Loucy (cell line): Measurements from ENCODE around the gene TET1.
"Not testable (repeated sequence)": the region's sequence is repeated elsewhere in the genome, so short reads cannot be mapped to it uniquely, and the experiment has no call there.

ENCODE experiments used
- H2AFZ ChIP-seq: fragments of 200-600 bp; sonication (generic); 2 replicates; pipeline ENCODE4 v1.6.0; 2016; ENCODE audit warnings: antibody characterized with exemption, mild to moderate bottlenecking, low read length, moderate library complexity
- H3F3A ChIP-seq: fragments of 200-600 bp; 2 replicates; pipeline ENCODE4 v1.6.0; 2016; ENCODE audit warnings: antibody characterized with exemption, low read depth, mild to moderate bottlenecking
- H3K27me3 ChIP-seq: fragments of 200-600 bp; sonication (generic); 2 replicates; pipeline ENCODE4 v1.6.1; 2014; ENCODE audit warnings: low read length, mild to moderate bottlenecking; ENCODE audit not compliant: insufficient read depth, poor library complexity, severe bottlenecking
- H3K36me3 ChIP-seq: fragments of 200-600 bp; sonication (generic); 2 replicates; pipeline ENCODE4 v1.6.1; 2016; ENCODE audit warnings: low read length; ENCODE audit not compliant: insufficient read depth
- H3K4me1 ChIP-seq: fragments of 200-600 bp; sonication (generic); 2 replicates; pipeline ENCODE4 v1.5.1; 2014; ENCODE audit warnings: low read length, mild to moderate bottlenecking; ENCODE audit not compliant: insufficient read depth, poor library complexity, severe bottlenecking
- H3K4me2 ChIP-seq: fragments of 200-600 bp; sonication (generic); 2 replicates; pipeline ENCODE4 v1.6.0; 2014; ENCODE audit warnings: antibody characterized with exemption, low read length, low read depth, mild to moderate bottlenecking; ENCODE audit not compliant: poor library complexity, severe bottlenecking
- H3K4me3 ChIP-seq: fragments of 200-600 bp; sonication (generic); 2 replicates; pipeline ENCODE4 v1.5.1; 2014; ENCODE audit warnings: low read length, mild to moderate bottlenecking, mixed read lengths; ENCODE audit not compliant: poor library complexity, severe bottlenecking
- H3K79me2 ChIP-seq: fragments of 200-600 bp; sonication (generic); 2 replicates; pipeline ENCODE4 v1.6.1; 2014; ENCODE audit warnings: low read length; ENCODE audit not compliant: insufficient read depth
- H3K9ac ChIP-seq: fragments of 200-600 bp; sonication (generic); 2 replicates; pipeline ENCODE4 v1.6.0; 2014; ENCODE audit warnings: mild to moderate bottlenecking, low read depth, low read length, moderate library complexity; ENCODE audit not compliant: poor library complexity, severe bottlenecking
- H3K9me2 ChIP-seq: fragments of 200-600 bp; sonication (generic); replicated peaks from 2 replicates; pipeline ENCODE4 v1.6.1; 2016; ENCODE audit warnings: low read depth, low read length, mixed read lengths
- H3K9me3 ChIP-seq: fragments of 200-600 bp; sonication (generic); 2 replicates; pipeline ENCODE4 v1.6.1; 2014; ENCODE audit warnings: mild to moderate bottlenecking, antibody characterized with exemption, low read length, low read depth; ENCODE audit not compliant: insufficient read depth
- H4K20me1 ChIP-seq: fragments of 200-600 bp; sonication (generic); 2 replicates; pipeline ENCODE4 v1.6.0; 2014; ENCODE audit warnings: antibody characterized with exemption, low read length, mild to moderate bottlenecking; ENCODE audit not compliant: insufficient read depth, poor library complexity, severe bottlenecking
- CTCF ChIP-seq: fragments of 200-600 bp; sonication (generic); conservative IDR thresholded peaks from 2 replicates; pipeline ENCODE4 v1.5.1; 2014; ENCODE audit warnings: mild to moderate bottlenecking, antibody characterized with exemption, low read length
- EZH2phosphoT487 ChIP-seq: fragments of 200-600 bp; IDR thresholded peaks from 2 replicates; pipeline ENCODE4 v1.6.1; 2018; ENCODE audit warnings: antibody characterized with exemption, mild to moderate bottlenecking, moderate library complexity, borderline replicate concordance

Gene TET1

DNA sequence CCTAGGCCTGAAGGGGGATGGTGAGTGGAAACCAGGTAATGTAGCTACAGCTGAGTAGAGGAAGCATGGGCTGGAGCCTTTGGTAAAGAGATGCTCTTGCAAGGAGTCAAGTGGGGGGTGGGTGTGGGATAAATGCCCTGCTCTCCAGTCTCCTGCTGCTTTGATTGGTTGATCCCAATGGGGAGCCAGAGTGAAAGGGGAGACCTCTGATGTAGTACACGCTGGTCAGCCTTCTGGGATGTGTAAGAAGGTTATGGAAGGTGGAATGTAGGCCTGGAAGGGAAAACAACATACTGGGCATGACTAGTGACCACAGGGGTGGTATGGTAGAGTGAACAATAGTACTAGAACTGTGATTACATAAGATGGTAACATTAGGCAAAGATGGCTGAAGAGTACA lies 44.3 kb downstream of the TET1 start:
- H3K27me3 ChIP-seq: no peaks in the 10 kb centered on the region
- H3K79me2 ChIP-seq: peaks cover 59% of the 10 kb centered on the region
- peaks cover 2% of the 10 kb centered on the region for H4K20me1 ChIP-seq
- peak overlapping the region; percentile 99 for H3K4me2 ChIP-seq
- H3K36me3 ChIP-seq: no peaks in the 10 kb centered on the region
- H3K4me3 ChIP-seq: peak overlapping the region; percentile 19
- H3K9me3 ChIP-seq: no peaks in the 10 kb centered on the region
- H3K4me1 ChIP-seq: peaks cover 45% of the 10 kb centered on the region
- no peak overlapping the region for H2AFZ ChIP-seq
- no peaks in the 10 kb centered on the region for H3K9me2 ChIP-seq
- TF ChIP-seq CTCF (no peak), EZH2phosphoT487 (no peak)
- H3K9ac ChIP-seq: no peak overlapping the region
- no peaks in the 10 kb centered on the region for H3F3A ChIP-seq

DNA sequence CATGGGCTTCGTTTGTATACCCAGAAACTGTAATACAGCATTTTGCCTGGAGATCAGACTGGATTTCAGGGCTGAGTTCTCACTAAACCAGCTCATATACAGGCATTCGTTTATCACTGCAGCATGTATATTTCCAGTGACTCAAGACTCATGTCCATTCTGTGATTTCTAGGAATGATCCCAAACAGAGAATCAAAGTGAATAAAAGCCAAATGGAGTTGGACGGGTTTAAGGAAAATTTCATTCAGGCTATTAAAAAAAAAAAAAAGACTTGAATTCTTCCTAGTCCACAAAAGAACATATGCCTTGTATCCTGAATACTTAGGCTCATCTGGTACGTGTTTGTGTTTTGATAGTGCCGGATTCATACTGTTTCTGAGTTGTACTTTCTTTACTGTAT lies 46.8 kb downstream of the TET1 start:
- H3K9ac ChIP-seq: no peak overlapping the region
- H3K4me1 ChIP-seq: peaks cover 25% of the 10 kb centered on the region
- no peak overlapping the region for H3K4me2 ChIP-seq
- H3K4me3 ChIP-seq: no peak overlapping the region
- no peaks in the 10 kb centered on the region for H3K9me3 ChIP-seq
- no peaks in the 10 kb centered on the region for H3K36me3 ChIP-seq
- peaks cover 62% of the 10 kb centered on the region for H3K79me2 ChIP-seq
- peaks cover 2% of the 10 kb centered on the region for H4K20me1 ChIP-seq
- no peaks in the 10 kb centered on the region for H3F3A ChIP-seq
- no peak overlapping the region for H2AFZ ChIP-seq
- TF ChIP-seq EZH2phosphoT487 (no peak), CTCF (no peak)
- H3K27me3 ChIP-seq: no peaks in the 10 kb centered on the region
- no peaks in the 10 kb centered on the region for H3K9me2 ChIP-seq

- H2AFZ ChIP-seq, H3K9me3 ChIP-seq, H3K4me2 ChIP-seq, H3K27me3 ChIP-seq, H3K9me2 ChIP-seq, H3K9ac ChIP-seq, H3K36me3 ChIP-seq, H3K4me1 ChIP-seq, H4K20me1 ChIP-seq, H3K4me3 ChIP-seq, H3F3A ChIP-seq: not testable (repeated sequence)
- H3K79me2 ChIP-seq: peaks cover 39% of the 10 kb centered on the region
Measured at GRCh38 chr10:68610023-68610422, 49.9 kb downstream of the TET1 start.

DNA sequence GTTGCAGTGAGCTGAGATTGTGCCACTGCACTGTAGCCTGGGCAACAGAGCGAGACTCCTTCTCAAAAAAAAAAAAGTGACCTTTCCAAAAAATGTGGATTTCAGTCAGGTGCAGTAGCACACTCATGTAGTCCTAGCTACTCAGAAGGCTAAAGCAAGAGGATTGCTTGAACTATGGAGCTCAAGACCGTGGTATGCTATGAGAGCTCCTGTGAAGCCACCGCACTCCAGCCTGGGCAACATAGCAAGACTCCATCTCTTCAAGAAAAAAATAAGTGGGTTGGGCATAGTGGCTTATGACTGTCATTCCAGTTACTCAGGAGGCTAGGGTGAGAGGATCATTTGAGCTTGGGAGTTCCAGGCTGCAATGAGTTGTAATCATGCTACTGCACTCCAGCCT lies 51.1 kb downstream of the TET1 start:
- Histone ChIP-seq H3K9ac (no peak overlapping the region), H3K4me3 (no peak overlapping the region), H3K9me3 (no peaks in the 10 kb centered on the region), H3K36me3 (no peaks in the 10 kb centered on the region; the same call in 1 of the 2 replicates), H3K4me1 (no peaks in the 10 kb centered on the region), H3K27me3 (no peaks in the 10 kb centered on the region), H2AFZ (no peak overlapping the region), H3F3A (no peaks in the 10 kb centered on the region), H3K79me2 (peaks cover 31% of the 10 kb centered on the region; the same call in 1 of the 2 replicates), H4K20me1 (no peaks in the 10 kb centered on the region), H3K9me2 (no peaks in the 10 kb centered on the region), H3K4me2 (no peak overlapping the region)
- TF ChIP-seq EZH2phosphoT487: no peak
- no peak for TF ChIP-seq CTCF

DNA sequence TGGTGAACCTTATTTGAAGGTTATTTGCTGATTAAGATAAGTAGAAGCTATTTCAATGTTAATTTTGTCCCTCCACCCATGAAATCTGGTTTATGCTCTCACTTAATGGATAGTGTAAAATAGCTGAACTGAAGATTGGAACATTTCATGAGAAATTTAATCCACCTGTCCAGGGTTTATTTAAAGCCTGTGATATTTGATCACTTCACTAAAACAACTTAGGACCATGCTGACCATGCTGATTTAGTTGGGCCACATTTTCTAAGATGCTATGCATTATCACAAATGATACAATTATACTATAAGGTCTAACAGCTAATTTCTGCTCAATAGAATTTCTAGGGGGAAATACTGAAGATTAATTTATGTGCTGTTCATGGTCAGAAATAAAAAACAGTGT lies 53.8 kb downstream of the TET1 start:
- not testable (repeated sequence) for H3K9me2 ChIP-seq, H3K27me3 ChIP-seq, H3K36me3 ChIP-seq, H3K9me3 ChIP-seq, H3K9ac ChIP-seq, H2AFZ ChIP-seq, H3K4me3 ChIP-seq, H3F3A ChIP-seq, H4K20me1 ChIP-seq, H3K4me2 ChIP-seq, H3K4me1 ChIP-seq
- H3K79me2 ChIP-seq: peaks cover 39% of the 10 kb centered on the region; the same call in 1 of the 2 replicates
